Right atrium auricular region (tissue), 2 donors: Measurements from ENCODE around the gene PLXNB2. TPM values are rescaled to one million over a fixed set of nuclear protein-coding genes. Genes with fewer than 3 reads are reported as not detected.

ENCODE experiments used
- DNase-seq: peaks from one replicate; pipeline ENCODE4 v3.0.0-alpha.2; 2019; ENCODE audit warnings: low spot score
- H3K27ac ChIP-seq, 2 donors: fragments of 200-600 bp; sonication (generic); 1 replicate in 1 of 2; 2 replicates in 1 of 2; pipeline ENCODE4 v1.5.1; 2016 to 2019
- H3K27me3 ChIP-seq, 2 donors: fragments of 200-600 bp; sonication (generic); one replicate each; pipeline versions ENCODE4 v1.5.1 to v1.6.0; 2017 to 2019
- H3K36me3 ChIP-seq: fragments of 200-600 bp; sonication (generic); one replicate; pipeline ENCODE4 v1.5.1; 2016
- H3K4me1 ChIP-seq, 2 donors: fragments of 200-600 bp; sonication (generic); one replicate each; pipeline versions ENCODE4 v1.5.1 to v1.6.0; 2017 to 2019
- H3K4me3 ChIP-seq, 2 donors: fragments of 200-600 bp; sonication (generic); 1 replicate in 1 of 2; 2 replicates in 1 of 2; pipeline ENCODE4 v1.5.1; 2017 to 2019; ENCODE audit warnings: mild to moderate bottlenecking in 1 of 2, moderate library complexity in 1 of 2
- H3K9me3 ChIP-seq, 2 donors: fragments of 200-600 bp; sonication (generic); one replicate each; pipeline ENCODE4 v1.5.1; 2019
- total RNA-seq, 2 donors: library from RNA; depleted of rRNA; stranded (reverse); fragments of >200 nt; gene quantifications; one replicate each; pipeline ENCODE4 v1.1.0, GENCODE V29; 2016
- TF ChIP-seq, protein P1 (sequence below), 2 donors: fragments of 200-600 bp; sonication (generic); IDR thresholded peaks; one replicate each; pipeline ENCODE4 v1.5.1; 2019; ENCODE audit warnings: antibody characterized with exemption in 2 of 2

The PLXNB2 gene
- total RNA-seq, 2 donors from 2014 or later, result 60.3 to 92.8 TPM

DNA sequence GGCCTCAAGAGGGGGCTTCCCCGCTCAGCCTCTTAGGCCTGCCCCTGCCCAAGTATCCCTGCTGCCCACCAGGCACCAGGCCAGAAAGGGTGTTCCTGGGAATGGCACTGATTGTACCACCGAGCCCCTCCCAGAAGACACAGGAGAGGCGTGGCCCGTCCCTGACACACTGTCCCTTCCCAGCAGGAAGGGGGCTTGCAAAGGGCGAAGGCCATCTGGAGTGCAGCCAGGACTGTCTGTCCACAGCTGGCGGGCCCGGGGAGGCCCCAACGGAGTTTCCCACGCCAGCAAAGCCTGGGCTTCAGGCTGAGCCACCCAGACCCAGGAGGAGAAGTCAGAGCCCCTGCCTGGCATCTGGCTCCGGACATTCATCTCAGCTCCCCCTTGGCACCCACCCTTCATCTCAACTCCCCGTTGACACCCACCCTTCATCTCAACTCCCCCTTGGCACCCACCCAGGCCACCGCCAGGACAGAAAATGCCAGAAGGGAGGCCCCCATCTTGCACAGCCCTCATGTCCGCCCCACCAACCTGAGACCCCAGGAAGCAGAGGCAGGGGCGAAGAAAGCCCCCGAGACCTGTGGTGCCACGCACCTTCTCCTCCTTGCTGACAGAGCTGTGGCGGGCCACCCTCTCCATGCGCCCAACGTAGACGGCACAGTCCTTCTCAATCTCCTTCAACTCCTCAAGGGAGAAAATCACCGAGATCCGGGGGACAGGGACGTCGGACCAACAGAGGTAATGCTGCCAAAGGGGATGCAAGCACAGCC is 82.1 kb downstream of the PLXNB2 start:
- Histone ChIP-seq H3K27ac (no peak overlapping the region), H3K4me3 (no peak overlapping the region), H3K4me1 (no peaks in the 10 kb centered on the region), H3K9me3 (no peaks in the 10 kb centered on the region), H3K27me3 (no peaks in the 10 kb centered on the region), H3K36me3 (peaks cover 77% of the 10 kb centered on the region)
- TF ChIP-seq, protein P1, sequence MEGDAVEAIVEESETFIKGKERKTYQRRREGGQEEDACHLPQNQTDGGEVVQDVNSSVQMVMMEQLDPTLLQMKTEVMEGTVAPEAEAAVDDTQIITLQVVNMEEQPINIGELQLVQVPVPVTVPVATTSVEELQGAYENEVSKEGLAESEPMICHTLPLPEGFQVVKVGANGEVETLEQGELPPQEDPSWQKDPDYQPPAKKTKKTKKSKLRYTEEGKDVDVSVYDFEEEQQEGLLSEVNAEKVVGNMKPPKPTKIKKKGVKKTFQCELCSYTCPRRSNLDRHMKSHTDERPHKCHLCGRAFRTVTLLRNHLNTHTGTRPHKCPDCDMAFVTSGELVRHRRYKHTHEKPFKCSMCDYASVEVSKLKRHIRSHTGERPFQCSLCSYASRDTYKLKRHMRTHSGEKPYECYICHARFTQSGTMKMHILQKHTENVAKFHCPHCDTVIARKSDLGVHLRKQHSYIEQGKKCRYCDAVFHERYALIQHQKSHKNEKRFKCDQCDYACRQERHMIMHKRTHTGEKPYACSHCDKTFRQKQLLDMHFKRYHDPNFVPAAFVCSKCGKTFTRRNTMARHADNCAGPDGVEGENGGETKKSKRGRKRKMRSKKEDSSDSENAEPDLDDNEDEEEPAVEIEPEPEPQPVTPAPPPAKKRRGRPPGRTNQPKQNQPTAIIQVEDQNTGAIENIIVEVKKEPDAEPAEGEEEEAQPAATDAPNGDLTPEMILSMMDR (IDR thresholded peaks at IDR 0.05), result no peak
- no peak for DNase-seq

Other genes with a start within 250 kb of the PLXNB2 start
- not detected for gene TTLL8, start 249.3 kb downstream of the PLXNB2 start, total RNA-seq
- under 1 TPM in 1 of 2 donors, not detected in 1; 0.71 TPM for gene MLC1, start 222.2 kb downstream of the PLXNB2 start, total RNA-seq
- gene MOV10L1, start 217.6 kb downstream of the PLXNB2 start, total RNA-seq, result 1 to 10 TPM in 1 of 2 donors, under 1 TPM in 1; 0.43 to 1.1 TPM
- 1 to 10 TPM in 1 of 2 donors, under 1 TPM in 1; 0.67 to 1.7 TPM for gene PANX2, start 136.9 kb downstream of the PLXNB2 start, total RNA-seq
- 10 to 100 TPM; 12.3 to 20.0 TPM for gene TRABD, start 121.7 kb downstream of the PLXNB2 start, total RNA-seq
- gene SELENOO, start 106.6 kb downstream of the PLXNB2 start, total RNA-seq, result 10 to 100 TPM; 18.0 to 20.0 TPM
- gene TUBGCP6, start 62.6 kb downstream of the PLXNB2 start, total RNA-seq, result 10 to 100 TPM; 19.5 to 22.1 TPM
- 1 to 10 TPM; 6.7 to 9.1 TPM for gene HDAC10, start 56.4 kb downstream of the PLXNB2 start, total RNA-seq
- 10 to 100 TPM in 1 of 2 donors, 1 to 10 TPM in 1; 5.0 to 13.0 TPM for gene MAPK12, start 46.0 kb downstream of the PLXNB2 start, total RNA-seq
- gene MAPK11, start 37.3 kb downstream of the PLXNB2 start, total RNA-seq, result 1 to 10 TPM; 3.7 to 4.0 TPM
- gene DENND6B, start 19.4 kb upstream of the PLXNB2 start, total RNA-seq, result 1 to 10 TPM in 1 of 2 donors, under 1 TPM in 1; 0.85 to 1.0 TPM
- 10 to 100 TPM; 45.2 to 54.8 TPM for gene PPP6R2, start 35.7 kb upstream of the PLXNB2 start, total RNA-seq
- 10 to 100 TPM; 41.1 to 57.1 TPM for gene SBF1, start 167.4 kb upstream of the PLXNB2 start, total RNA-seq
- under 1 TPM in 1 of 2 donors, not detected in 1; 0.08 TPM for gene ADM2, start 173.9 kb upstream of the PLXNB2 start, total RNA-seq
- not detected for gene MIOX, start 179.2 kb upstream of the PLXNB2 start, total RNA-seq
- 10 to 100 TPM; 30.1 to 33.8 TPM for gene LMF2, start 200.1 kb upstream of the PLXNB2 start, total RNA-seq
- gene NCAPH2, start 200.6 kb upstream of the PLXNB2 start, total RNA-seq, result 10 to 100 TPM; 19.5 to 33.4 TPM
- gene SCO2, start 218.0 kb upstream of the PLXNB2 start, total RNA-seq, result under 1 TPM in 1 of 2 donors, not detected in 1; 0.94 TPM
- gene TYMP, start 222.4 kb upstream of the PLXNB2 start, total RNA-seq, result 10 to 100 TPM in 1 of 2 donors, 1 to 10 TPM in 1; 9.1 to 35.8 TPM
- not detected for gene KLHDC7B, start 238.3 kb upstream of the PLXNB2 start, total RNA-seq